ENCODE measurements around the gene MED9. TPM values are rescaled to one million over a fixed set of nuclear protein-coding genes. Genes with fewer than 3 reads are reported as not detected.

The MED9 gene
- total and polyA plus RNA-seq, 2 of the 4 experiments (the other 2 are of a cell fraction): 6.1 to 10.1 TPM

DNA sequence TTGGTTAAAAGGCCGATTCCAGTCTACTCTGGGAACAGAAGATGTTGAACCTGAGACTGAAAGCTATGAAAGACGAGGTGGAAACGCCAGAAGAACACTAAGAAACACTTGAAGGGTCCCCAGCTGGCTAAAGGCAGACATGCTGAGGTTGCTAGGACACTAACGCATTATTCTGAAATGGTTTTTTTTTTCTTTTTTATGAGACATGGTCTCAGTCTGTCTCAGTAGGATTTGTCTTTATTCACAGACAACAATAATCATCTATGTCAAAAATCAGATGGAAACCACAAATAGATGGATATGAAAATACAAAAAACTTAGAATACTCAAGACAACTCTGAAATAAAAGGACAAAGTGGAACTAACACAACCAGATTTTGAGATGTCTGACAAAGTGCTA lies 54.4 kb downstream of the MED9 start:
- no peak overlapping the region for H2BK120ac ChIP-seq (ENCODE audit: low read depth, low read length)
- no peak overlapping the region for H4K8ac ChIP-seq (ENCODE audit: low read depth in 2 of 2, low read length in 2 of 2)
- TF ChIP-seq RCOR1 (IDR thresholded peaks at IDR 0.05; ENCODE audit: insufficient replicate concordance, low read length): no peak
- no peak overlapping the region for H2AK5ac ChIP-seq (ENCODE audit: low read depth, low read length)
- no peak overlapping the region for H3K56ac ChIP-seq (ENCODE audit: extremely low read depth, insufficient read depth, low read length)
- no peak overlapping the region for H3K18ac ChIP-seq (ENCODE audit: low read depth, low read length)
- no peak overlapping the region for H2BK15ac ChIP-seq (ENCODE audit: low read depth, low read length)
- H3K4me2 ChIP-seq (ENCODE audit: low read depth, low read length): no peak overlapping the region
- no peak overlapping the region for H4K91ac ChIP-seq (ENCODE audit: insufficient read depth, low read depth, low read length)
- no peak overlapping the region for H2AK9ac ChIP-seq (replicated peaks; ENCODE audit: low read depth, low read length, poor library complexity)
- 100% methylated on average over 1 of the region's 4 CpGs; no CpG with 5 or more reads in 1 of the 2 experiments for WGBS, 2 experiments (ENCODE audit: extremely low coverage in 2 of 2, insufficient read length in 1 of 2)
- dilution Hi-C loops (cut with HindIII; ENCODE audit: low sequenced_read_pairs, unreplicated experiment): no loop called here
- peaks cover 5% of the 10 kb centered on the region; the same call in 1 of the 2 replicates for H3K4me1 ChIP-seq (ENCODE audit: control insufficient read depth, insufficient read depth, low read length)
- intact Hi-C loops (cut with micrococcal nuclease): no loop called here
- ATAC-seq (ENCODE audit: low read depth) (no peak), DNase-seq (no peak)
- no peak overlapping the region for H3K4ac ChIP-seq (ENCODE audit: low read depth, low read length)
- ChIA-PET POLR2A (ENCODE audit: unreplicated experiment) (no interaction called here), CTCF (no interaction called here)
- no peak overlapping the region for H3K23ac ChIP-seq (ENCODE audit: low read depth, low read length)
- 0 out of 4 replicates have a peak, but pooled peaks cover 0 to 3% of the 10 kb centered on the region in 2 experiments for H3K79me1 ChIP-seq (ENCODE audit: low read depth in 1 of 2, low read length in 2 of 2)
- no peak overlapping the region for H2AFZ ChIP-seq (replicated peaks; ENCODE audit: low read length, poor library complexity)
- no peaks in the 10 kb centered on the region for H3K9me1 ChIP-seq (ENCODE audit: insufficient read depth, low read length)
- in situ Hi-C loops (cut with MboI; ENCODE audit: low sequenced_read_pairs): no loop called here
- no peaks in the 10 kb centered on the region for H3K9me3 ChIP-seq (ENCODE audit: control insufficient read depth, insufficient read depth, low read length)
- no peaks in the 10 kb centered on the region; the same call in 1 of the 2 replicates for H4K20me1 ChIP-seq (ENCODE audit: insufficient read depth, low read length)
- no peak overlapping the region for H3K4me3 ChIP-seq (ENCODE audit: insufficient read depth, low read depth, low read length)
- no peak overlapping the region for H2BK20ac ChIP-seq (ENCODE audit: low read depth, low read length)
- H3K14ac ChIP-seq (replicated peaks; ENCODE audit: low read depth, low read length): no peak overlapping the region
- H2BK5ac ChIP-seq (ENCODE audit: low read depth, low read length, poor library complexity, severe bottlenecking): no peak overlapping the region
- H3K36me3 ChIP-seq (ENCODE audit: control insufficient read depth, insufficient read depth, low read length): no peaks in the 10 kb centered on the region
- H4K5ac ChIP-seq (ENCODE audit: low read depth, low read length): no peak overlapping the region
- H3K27me3 ChIP-seq (ENCODE audit: control insufficient read depth, insufficient read depth, low read length): no peaks in the 10 kb centered on the region; the same call in 1 of the 2 replicates
- H3K27ac ChIP-seq (ENCODE audit: insufficient read depth, low read length): no peak overlapping the region
- BruUV-seq (replicated peaks): no TSS peak
- no peak overlapping the region for H3K9ac ChIP-seq (ENCODE audit: low read depth, low read length)
